Right lobe of liver (tissue), 6 donors: ENCODE data around the gene GLYR1. TPM values are rescaled to one million over a fixed set of nuclear protein-coding genes. Genes with fewer than 3 reads are reported as not detected.

Experiments used
- ATAC-seq, 4 donors: fragments of 200-7000 bp; cut with Tn5 transposase; one replicate each; pipeline ENCODE4 v1.9.1; 2020; ENCODE audit warnings: mild to moderate bottlenecking in 4 of 4, moderate library complexity in 4 of 4
- DNase-seq, 3 donors: peaks; one replicate each; pipeline ENCODE4 v3.0.0-alpha.2; 2020
- H3K27ac ChIP-seq, 3 donors: fragments of 200-600 bp; one replicate each; pipeline ENCODE4 v1.8.0; 2022
- H3K27me3 ChIP-seq, 2 donors: fragments of 200-600 bp; one replicate each; pipeline ENCODE4 v1.8.0; 2022
- H3K36me3 ChIP-seq, 4 donors: fragments of 200-600 bp; sonication (generic) in 1 of 4; one replicate each; pipeline versions ENCODE4 v1.5.1 to v1.8.0; 2017 to 2022; ENCODE audit warnings: control low read depth in 1 of 4
- H3K4me1 ChIP-seq, 4 donors: fragments of 200-600 bp; sonication (generic) in 1 of 4; one replicate each; pipeline versions ENCODE4 v1.5.1 to v1.8.0; 2017 to 2022; ENCODE audit warnings: control low read depth in 1 of 4
- H3K4me3 ChIP-seq, 3 donors: fragments of 200-600 bp; one replicate each; pipeline ENCODE4 v1.8.0; 2022
- H3K9me3 ChIP-seq, 4 donors: fragments of 200-600 bp; sonication (generic) in 1 of 4; one replicate each; pipeline versions ENCODE4 v1.5.1 to v1.8.0; 2017 to 2022; ENCODE audit warnings: control low read depth in 1 of 4
- CTCF ChIP-seq, 4 donors: fragments of 200-600 bp in 3 of 4; fragments of 450-650 bp in 1 of 4; IDR thresholded peaks; one replicate each; pipeline versions ENCODE4 v1.5.1 to v1.8.0; 2016 to 2022; ENCODE audit warnings: antibody characterized with exemption in 4 of 4, mild to moderate bottlenecking in 2 of 4
- POLR2A ChIP-seq: fragments of 450-650 bp; IDR thresholded peaks from one replicate; pipeline ENCODE4 v1.6.1; 2017; ENCODE audit warnings: antibody characterized with exemption, mild to moderate bottlenecking
- WGBS: methylation state at CpG from one replicate; pipeline ENCODE4 v1.1.6; 2018; ENCODE audit warnings: low coverage, low lambda C conversion rate; ENCODE audit not compliant: insufficient coverage; ENCODE audit errors: missing lambda C conversion rate; 5-methylcytosine and 5-hydroxymethylcytosine counted together
- intact Hi-C, 2 donors: fragments of 100-400 bp; cut with DNase I; formaldehyde crosslinking; loops; one replicate each; pipeline versions ENCODE4 v1.11.2 to v1.14.1; 2022
- total RNA-seq, 6 experiments: library from RNA; depleted of rRNA in 2 of 6; stranded (reverse); fragments of >200 nt in 2 of 6; fragmentation: NEBNext Ultra II Directional in 3 of 6; extraction: Animal tissue kit (Norgen Biotek cat#: 25700) in 3 of 6; gene quantifications; one replicate each; pipeline versions ENCODE4 v1.1.0 to v1.2.4, GENCODE V29; 2016 to 2023
- donor health status: DM: no; HTN: yes; CAD: no.
- donor health status: DM: no; HTN: no; CAD: no.
- donor health status: DM: no; HTN: no; CAD: no.
- donor health status: DM: no; HTN: yes; CAD: no.
- donor health status: DM: no; HTN: yes; CAD: no.

The GLYR1 gene
- total RNA-seq, 6 experiments from 2014 or later = 33.1 to 55.2 (median 51.2) TPM

- H3K4me3 ChIP-seq = no peak overlapping the region
- peaks cover 0 to 42% (median 13%) of the 10 kb centered on the region in 4 donors for H3K36me3 ChIP-seq
- WGBS = 76% methylated on average over 4 of the region's 11 CpGs
- ATAC-seq (no peak), DNase-seq (no peak)
- intact Hi-C loops = no loop called here
- H3K27ac ChIP-seq = no peak overlapping the region
- H3K4me1 ChIP-seq = peaks cover 0 to 12% (median under 1%) of the 10 kb centered on the region in 4 donors
- no peaks in the 10 kb centered on the region for H3K9me3 ChIP-seq
- H3K27me3 ChIP-seq = no peaks in the 10 kb centered on the region
- TF ChIP-seq CTCF (IDR thresholded peaks at IDR 0.05) (no peak), POLR2A (no peak)
Observed at GRCh38 chr16:4805231-4805630, 41.9 kb downstream of the GLYR1 start.

DNA sequence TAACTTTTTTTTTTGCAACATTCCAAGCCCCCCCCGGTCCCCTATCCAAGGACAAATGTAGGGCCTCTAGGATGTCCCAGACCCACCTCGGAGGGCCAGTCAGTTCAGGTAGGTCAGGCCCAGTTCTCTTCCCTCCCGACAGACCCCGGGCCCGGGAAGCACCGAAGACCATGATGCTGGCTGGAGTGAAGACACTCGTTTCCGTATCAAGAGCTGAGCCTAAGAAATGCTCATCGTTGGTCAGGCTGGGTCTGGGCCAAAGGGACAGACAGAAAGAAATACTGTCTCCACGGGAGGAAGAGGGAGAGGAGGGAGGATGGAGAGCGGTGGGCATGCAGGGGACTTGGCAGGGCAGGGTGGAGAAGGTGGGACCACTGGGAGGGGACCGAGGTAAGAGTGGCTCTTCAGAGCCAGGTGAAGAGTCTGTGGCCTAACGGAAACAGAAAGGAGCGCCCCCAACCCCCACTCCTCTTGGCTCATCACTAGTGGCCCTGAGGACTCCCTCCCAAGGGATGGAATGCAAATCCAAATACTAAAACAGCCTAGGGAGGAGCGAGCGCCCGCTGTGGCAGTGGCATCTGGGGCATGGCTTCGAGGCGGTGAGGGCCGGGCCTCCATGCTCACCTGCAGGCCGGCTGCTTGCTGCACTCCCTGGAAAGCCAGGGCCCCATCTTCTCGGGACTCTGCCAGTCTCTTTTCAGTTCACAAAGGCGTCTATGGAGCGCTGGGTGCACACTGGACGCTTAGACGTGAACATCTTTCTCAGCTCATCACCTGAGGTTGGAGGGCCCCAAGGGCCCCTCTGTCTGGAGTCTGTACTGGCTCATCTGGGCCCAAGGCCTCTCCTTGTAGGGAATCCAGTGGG lies 43.0 kb downstream of the GLYR1 start:
- no peaks in the 10 kb centered on the region for H3K9me3 ChIP-seq
- DNase-seq (peak in 1 of 3 donors; percentile 49), ATAC-seq (no peak)
- H3K4me3 ChIP-seq = no peak overlapping the region
- 57% methylated on average over 7 of the region's 26 CpGs for WGBS
- TF ChIP-seq CTCF (IDR thresholded peaks at IDR 0.05) (no peak), POLR2A (no peak)
- no peak overlapping the region for H3K27ac ChIP-seq
- peaks cover 0 to 34% (median 7%) of the 10 kb centered on the region in 4 donors for H3K36me3 ChIP-seq
- H3K4me1 ChIP-seq = peaks cover 0 to 12% (median under 1%) of the 10 kb centered on the region in 4 donors
- H3K27me3 ChIP-seq = no peaks in the 10 kb centered on the region
- intact Hi-C loops = no loop called here

DNA sequence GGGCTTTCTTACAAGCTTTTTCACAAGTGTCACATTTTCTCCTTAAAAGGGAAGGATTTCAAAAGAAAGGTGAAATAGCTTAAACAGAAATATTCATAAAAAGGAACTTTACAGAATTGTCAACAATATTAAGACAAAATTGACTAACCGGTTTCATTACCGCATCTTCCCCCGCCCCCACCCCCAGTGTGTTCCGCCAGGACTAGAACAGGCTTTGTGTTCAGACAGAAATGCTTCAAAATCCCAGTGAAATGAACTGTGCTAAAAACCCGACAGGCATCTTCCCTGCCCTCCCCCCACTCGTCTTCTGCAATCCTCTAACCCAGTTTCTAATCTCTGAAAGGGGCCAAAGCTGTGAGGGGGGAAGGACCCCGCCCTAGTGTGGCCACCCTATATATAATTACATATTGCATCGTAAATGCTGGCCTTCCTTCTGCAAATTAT lies 43.7 kb downstream of the GLYR1 start:
- DNase-seq (no peak), ATAC-seq (no peak)
- TF ChIP-seq CTCF (IDR thresholded peaks at IDR 0.05) = no peak
- TF ChIP-seq POLR2A = no peak
- H3K27ac ChIP-seq = peak overlapping the region in 1 of 3 donors; percentile 81
- intact Hi-C loops = no loop called here
- no peaks in the 10 kb centered on the region for H3K9me3 ChIP-seq
- no peaks in the 10 kb centered on the region for H3K27me3 ChIP-seq
- peaks cover 0 to 27% (median 6%) of the 10 kb centered on the region in 4 donors for H3K36me3 ChIP-seq
- H3K4me3 ChIP-seq = peak overlapping the region in 2 of 3 donors; percentile 98 to 99
- 59% methylated on average over 7 of the region's 8 CpGs for WGBS
- H3K4me1 ChIP-seq = peaks cover 0 to 12% (median under 1%) of the 10 kb centered on the region in 4 donors

DNA sequence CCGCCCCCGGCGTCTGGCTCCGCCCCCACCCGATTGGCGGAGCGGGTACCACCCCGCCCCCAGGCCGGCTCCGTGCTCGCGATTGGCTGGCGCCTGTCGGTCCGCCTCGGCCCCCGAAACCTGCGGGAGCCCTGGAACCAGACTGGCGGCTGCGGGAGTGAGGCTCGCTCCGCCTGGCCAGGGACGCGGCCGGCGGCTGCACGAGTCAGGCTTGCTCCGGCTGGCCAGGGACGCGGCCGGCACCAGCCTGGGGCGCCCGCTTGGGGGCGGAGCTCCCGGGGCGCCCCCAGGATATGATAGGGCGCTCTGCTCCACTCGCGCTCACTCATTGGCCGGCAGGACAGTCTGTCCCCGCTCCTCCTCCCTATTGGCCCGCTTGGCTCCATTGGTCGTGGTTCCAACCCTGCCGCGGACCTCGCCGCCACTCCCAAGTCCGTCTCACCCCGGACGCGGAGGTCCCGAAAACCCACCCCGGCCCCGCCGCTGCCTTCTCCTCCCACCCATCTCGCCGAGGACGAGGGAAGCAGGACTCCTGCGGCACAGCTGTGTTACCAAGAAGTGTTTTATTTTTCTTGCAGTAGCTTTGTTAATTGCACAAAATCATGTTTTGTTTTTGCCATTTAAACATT lies 44.3 kb downstream of the GLYR1 start:
- Histone ChIP-seq H3K36me3 (peaks cover 0 to 23% (median 3%) of the 10 kb centered on the region in 4 donors), H3K27me3 (no peaks in the 10 kb centered on the region), H3K27ac (peak overlapping the region; percentile 20 to 81 (median 73)), H3K9me3 (no peaks in the 10 kb centered on the region), H3K4me3 (peak overlapping the region; percentile 96 to 99 (median 98)), H3K4me1 (peaks cover 0 to 12% (median under 1%) of the 10 kb centered on the region in 4 donors)
- ATAC-seq (peak; percentile 88 to 93 (median 90)), DNase-seq (peak; percentile 94 to 95 (median 95))
- TF ChIP-seq POLR2A (no peak), CTCF (IDR thresholded peaks at IDR 0.05) (peak; percentile 13 to 32 (median 26))
- intact Hi-C loops = no loop called here
- 0% methylated on average over 17 of the region's 59 CpGs for WGBS
